Colonic mucosa (tissue), 4 donors: ENCODE data around the gene CBY1. TPM values are rescaled to one million over a fixed set of nuclear protein-coding genes. Genes with fewer than 3 reads are reported as not detected.
A peak's percentile ranks its signal among the peaks of the same experiment; 100 is the strongest.

Experiments used
- DNase-seq: peaks from one replicate; pipeline ENCODE4 v3.0.0-alpha.2; 2020
- H3K27ac ChIP-seq: fragments of 200-600 bp; one replicate; pipeline ENCODE4 v1.8.0; 2021
- H3K27me3 ChIP-seq: fragments of 200-600 bp; one replicate; pipeline ENCODE4 v1.8.0; 2021
- H3K36me3 ChIP-seq: fragments of 200-600 bp; one replicate; pipeline ENCODE4 v1.8.0; 2021
- H3K4me1 ChIP-seq: fragments of 200-600 bp; one replicate; pipeline ENCODE4 v1.8.0; 2021; ENCODE audit warnings: mild to moderate bottlenecking
- H3K4me3 ChIP-seq: fragments of 200-600 bp; one replicate; pipeline ENCODE4 v1.8.0; 2021
- H3K9ac ChIP-seq, 2 donors: one replicate each; pipeline ENCODE4 v1.7.0; 2013; ENCODE audit warnings: control low read depth in 2 of 2, low read depth in 2 of 2, low read length in 2 of 2
- H3K9me3 ChIP-seq: fragments of 200-600 bp; one replicate; pipeline ENCODE4 v1.8.0; 2021
- intact Hi-C: fragments of 100-400 bp; cut with DNase I; formaldehyde crosslinking; loops from one replicate; pipeline ENCODE4 v1.14.1; 2022
- total RNA-seq, 2 donors: library from RNA; stranded (reverse); fragmentation: NEBNext Ultra II Directional in 1 of 2; extraction: Animal tissue kit (Norgen Biotek cat#: 25700) in 1 of 2; gene quantifications; one replicate each; pipeline ENCODE4 v1.2.1, GENCODE V29; 2021
- TF ChIP-seq, protein P1 (sequence below): fragments of 200-600 bp; IDR thresholded peaks from one replicate; pipeline ENCODE4 v1.8.0; 2022; ENCODE audit warnings: antibody characterized with exemption, mild to moderate bottlenecking
- donor health status: healthy.
- donor health status: DM: no; HTN: no; CAD: no.
- donor health status: DM: no; HTN: no; CAD: no.

Gene CBY1
- 10 to 100 TPM; 27.4 to 38.1 TPM for total RNA-seq

DNA sequence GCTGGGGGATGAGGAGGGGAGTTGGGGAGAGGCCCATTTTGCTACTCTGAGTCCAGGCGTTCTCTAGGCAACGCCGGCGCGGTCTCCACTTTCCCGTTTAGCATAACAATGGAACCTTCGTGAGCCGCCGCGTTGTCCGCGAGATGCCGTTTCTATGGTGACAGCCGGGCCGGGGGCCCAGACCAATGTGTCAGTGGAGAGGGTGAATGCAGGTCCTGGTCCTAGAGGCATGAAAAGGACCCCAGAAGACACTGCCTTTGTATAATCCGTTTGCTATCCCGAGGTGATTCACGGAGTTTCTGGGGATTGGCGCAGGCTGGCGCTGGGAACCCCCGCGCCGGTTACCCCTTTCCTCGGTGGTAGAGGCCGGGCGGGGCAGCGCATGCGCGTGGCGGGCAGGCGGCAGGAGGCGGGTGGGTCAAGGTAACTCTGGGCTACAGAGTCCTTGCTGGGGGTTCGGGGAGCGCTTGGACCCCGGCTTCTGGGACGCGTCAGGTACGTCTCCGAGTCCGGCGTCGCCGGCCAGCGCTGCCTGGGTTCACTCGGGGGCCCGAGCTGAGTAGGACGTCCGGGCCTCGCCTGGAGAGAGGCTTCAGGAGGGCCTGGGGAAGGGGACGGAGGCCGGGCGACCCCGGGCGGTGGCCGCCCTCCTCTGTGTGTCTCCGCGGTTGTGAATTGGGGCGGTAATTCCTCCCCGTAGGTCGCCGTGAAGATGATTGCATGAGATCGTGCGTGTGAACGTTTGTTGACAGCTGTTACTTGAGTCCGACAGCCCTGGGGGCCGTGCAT is at the start of gene CBY1, which contains the start of gene FAM227A:
TSS of gene CBY1 (plus strand) at position 383 of the 789 bp plus-strand sequence. CDS start 11,417 bp downstream, outside the sequence.
TSS of gene FAM227A (minus strand) at position 137 of the 789 bp plus-strand sequence. CDS start 6,224 bp downstream, outside the sequence.
- Histone ChIP-seq H3K4me1 (peaks cover 5% of the 10 kb centered on the region), H3K4me3 (peak within 1 kb of the TSS; percentile 94), H3K36me3 (peaks cover 6% of the 10 kb centered on the region), H3K9me3 (no peaks in the 10 kb centered on the region), H3K9ac (peak within 1 kb of the TSS; percentile 86 to 92), H3K27me3 (no peaks in the 10 kb centered on the region), H3K27ac (peak within 1 kb of the TSS; percentile 81)
- TF ChIP-seq, protein P1, sequence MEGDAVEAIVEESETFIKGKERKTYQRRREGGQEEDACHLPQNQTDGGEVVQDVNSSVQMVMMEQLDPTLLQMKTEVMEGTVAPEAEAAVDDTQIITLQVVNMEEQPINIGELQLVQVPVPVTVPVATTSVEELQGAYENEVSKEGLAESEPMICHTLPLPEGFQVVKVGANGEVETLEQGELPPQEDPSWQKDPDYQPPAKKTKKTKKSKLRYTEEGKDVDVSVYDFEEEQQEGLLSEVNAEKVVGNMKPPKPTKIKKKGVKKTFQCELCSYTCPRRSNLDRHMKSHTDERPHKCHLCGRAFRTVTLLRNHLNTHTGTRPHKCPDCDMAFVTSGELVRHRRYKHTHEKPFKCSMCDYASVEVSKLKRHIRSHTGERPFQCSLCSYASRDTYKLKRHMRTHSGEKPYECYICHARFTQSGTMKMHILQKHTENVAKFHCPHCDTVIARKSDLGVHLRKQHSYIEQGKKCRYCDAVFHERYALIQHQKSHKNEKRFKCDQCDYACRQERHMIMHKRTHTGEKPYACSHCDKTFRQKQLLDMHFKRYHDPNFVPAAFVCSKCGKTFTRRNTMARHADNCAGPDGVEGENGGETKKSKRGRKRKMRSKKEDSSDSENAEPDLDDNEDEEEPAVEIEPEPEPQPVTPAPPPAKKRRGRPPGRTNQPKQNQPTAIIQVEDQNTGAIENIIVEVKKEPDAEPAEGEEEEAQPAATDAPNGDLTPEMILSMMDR, result no peak
- DNase-seq, result peak; percentile 91
- intact Hi-C loops, result no loop called here

DNA sequence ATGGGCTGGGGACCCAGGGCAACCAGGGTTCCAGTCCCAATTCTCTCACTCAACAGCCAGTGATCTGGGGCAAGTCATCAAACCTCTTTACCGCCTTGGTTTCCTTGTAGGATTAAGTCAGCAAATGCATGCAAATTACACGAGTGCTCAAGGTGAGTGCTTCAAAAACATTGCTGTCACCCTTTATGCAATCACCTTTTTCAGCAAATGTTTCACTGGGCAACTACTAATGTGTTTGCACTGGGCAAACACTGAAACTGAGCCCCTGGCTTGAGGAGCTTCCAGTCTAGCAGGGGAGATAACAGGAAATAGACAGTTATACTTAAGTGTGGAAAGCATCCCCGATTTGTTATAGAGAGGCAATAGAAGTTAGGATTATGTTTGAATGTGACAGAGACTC is 48.8 kb upstream of the CBY1 start:
- Histone ChIP-seq H3K9ac (no peak overlapping the region), H3K27ac (no peak overlapping the region), H3K27me3 (no peaks in the 10 kb centered on the region), H3K4me3 (no peak overlapping the region), H3K4me1 (no peaks in the 10 kb centered on the region), H3K36me3 (no peaks in the 10 kb centered on the region), H3K9me3 (no peaks in the 10 kb centered on the region)
- TF ChIP-seq, protein P1, result no peak
- DNase-seq, result no peak
- intact Hi-C loops, result no loop called here

DNA sequence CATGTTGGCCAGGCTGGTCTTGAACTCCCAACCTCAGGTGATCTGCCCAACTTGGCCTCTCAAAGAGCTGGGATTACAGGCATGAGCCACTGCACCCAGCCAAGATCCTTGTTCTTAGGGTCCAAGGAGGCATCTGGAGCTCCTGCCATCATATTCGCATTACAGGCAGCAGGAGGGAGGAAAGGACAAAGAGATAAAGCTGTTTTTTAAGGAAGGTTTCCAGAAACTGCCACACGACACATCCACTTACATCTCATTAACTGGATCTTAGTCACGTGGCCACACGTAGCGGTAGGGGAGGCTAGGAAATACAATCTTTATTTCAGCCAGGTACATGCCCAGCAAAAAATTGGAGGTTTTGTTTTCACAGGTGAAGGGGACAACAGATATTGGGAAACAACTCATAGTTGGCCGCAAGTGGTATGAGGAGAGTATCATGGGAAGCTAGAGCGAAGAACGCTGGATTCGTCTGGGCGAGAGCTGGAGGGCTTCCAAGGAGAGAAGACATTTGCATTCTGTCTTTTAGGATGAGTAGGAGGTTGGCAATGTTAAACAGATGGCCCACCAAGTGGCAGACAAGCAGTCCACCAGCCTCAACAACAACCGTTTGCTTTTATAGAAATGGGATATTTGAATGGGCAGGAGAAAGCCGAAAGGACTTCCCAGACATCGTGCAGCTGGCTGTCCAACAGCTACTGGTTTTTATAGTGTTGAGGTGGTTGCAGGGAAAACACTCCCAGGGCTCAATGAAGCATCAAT is 47.3 kb upstream of the CBY1 start:
- TF ChIP-seq, protein P1, result no peak
- intact Hi-C loops, result no loop called here
- DNase-seq, result no peak
- H3K27me3 ChIP-seq, result no peaks in the 10 kb centered on the region
- no peaks in the 10 kb centered on the region for H3K4me1 ChIP-seq
- H3K36me3 ChIP-seq, result no peaks in the 10 kb centered on the region
- H3K9me3 ChIP-seq, result no peaks in the 10 kb centered on the region
- H3K9ac ChIP-seq, result no peak overlapping the region
- H3K27ac ChIP-seq, result no peak overlapping the region
- no peak overlapping the region for H3K4me3 ChIP-seq

DNA sequence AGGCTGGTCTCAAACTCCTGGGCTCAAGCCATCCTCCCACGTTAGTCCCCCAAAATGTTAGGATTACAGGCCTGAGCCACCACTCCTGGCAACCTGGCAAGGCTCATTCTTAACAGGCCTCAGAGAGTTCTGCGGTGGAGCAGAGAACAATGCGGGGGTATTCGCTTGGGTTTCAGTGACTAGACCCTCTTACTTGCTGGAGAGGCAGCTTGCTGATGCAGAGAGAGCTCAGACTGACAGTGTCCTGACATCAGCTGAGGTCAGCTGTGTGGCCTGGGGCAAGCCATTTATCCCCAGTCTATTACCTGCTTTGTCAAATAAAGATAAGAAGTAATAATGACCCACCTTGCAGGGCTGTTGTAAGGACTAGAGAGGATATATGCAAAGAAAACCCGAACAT is 46.2 kb upstream of the CBY1 start:
- no peak overlapping the region for H3K4me3 ChIP-seq
- no peaks in the 10 kb centered on the region for H3K36me3 ChIP-seq
- no peak overlapping the region for H3K9ac ChIP-seq
- H3K4me1 ChIP-seq, result no peaks in the 10 kb centered on the region
- TF ChIP-seq, protein P1, result no peak
- DNase-seq, result no peak
- intact Hi-C loops, result no loop called here
- no peaks in the 10 kb centered on the region for H3K9me3 ChIP-seq
- H3K27me3 ChIP-seq, result no peaks in the 10 kb centered on the region
- H3K27ac ChIP-seq, result no peak overlapping the region

DNA sequence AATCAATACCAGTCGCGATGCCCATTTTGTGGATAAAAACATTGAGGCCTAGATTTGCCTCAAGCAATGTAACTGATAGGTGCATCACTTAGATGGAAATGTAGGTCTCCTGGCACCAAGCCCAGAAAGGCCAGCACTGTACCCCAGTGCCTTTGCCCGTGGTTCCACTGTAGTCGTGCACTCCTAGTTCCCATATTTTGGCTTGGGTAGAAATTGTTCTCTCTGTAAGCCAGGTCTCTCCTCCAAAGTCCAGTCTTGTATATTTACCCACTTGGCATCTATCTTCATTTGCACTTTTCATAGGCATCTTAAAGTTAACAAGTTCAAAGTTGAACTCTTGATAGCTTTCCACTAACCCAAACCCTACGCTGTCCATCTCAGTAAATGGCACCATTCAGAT is 44.9 kb upstream of the CBY1 start:
- Histone ChIP-seq H3K4me3 (no peak overlapping the region), H3K4me1 (no peaks in the 10 kb centered on the region), H3K36me3 (no peaks in the 10 kb centered on the region), H3K27me3 (no peaks in the 10 kb centered on the region), H3K27ac (no peak overlapping the region), H3K9ac (no peak overlapping the region), H3K9me3 (no peaks in the 10 kb centered on the region)
- TF ChIP-seq, protein P1, result no peak
- no peak for DNase-seq
- intact Hi-C loops, result no loop called here
